NCI-H69 (cell line): ENCODE results near the gene FBXO22.
"Not testable (repeated sequence)": the region's sequence is repeated elsewhere in the genome, so short reads cannot be mapped to it uniquely, and the experiment has no call there.

Experiments used
- DNase-seq: peaks from one replicate; lab custom pipeline; 2025; lab: John Stamatoyannopoulos, UW

Gene FBXO22

DNA sequence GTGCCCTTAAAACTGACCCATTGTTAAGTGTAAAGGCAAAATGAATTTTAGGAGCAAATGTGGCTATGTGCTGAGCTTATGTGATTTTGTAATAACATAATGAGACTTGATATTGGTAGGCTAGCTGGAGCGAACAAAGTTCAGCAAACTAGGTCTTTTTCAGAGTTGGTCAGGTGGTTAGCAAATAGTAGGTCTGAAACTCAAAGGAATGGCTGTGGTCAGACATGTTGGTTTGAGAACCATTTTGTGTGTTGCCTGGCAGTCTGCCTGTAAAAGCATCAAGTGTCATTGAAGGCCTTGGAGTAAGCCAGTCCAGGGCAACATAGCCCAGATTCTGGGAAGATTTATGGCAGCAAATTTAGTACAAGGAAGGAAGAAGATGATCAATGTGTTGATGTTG is 16.4 kb downstream of the FBXO22 start:
- DNase-seq = no peak

GRCh38 chr15:75921732-75922703 is 18.3 kb downstream of the FBXO22 start:
- peak; percentile 43 for DNase-seq

DNA sequence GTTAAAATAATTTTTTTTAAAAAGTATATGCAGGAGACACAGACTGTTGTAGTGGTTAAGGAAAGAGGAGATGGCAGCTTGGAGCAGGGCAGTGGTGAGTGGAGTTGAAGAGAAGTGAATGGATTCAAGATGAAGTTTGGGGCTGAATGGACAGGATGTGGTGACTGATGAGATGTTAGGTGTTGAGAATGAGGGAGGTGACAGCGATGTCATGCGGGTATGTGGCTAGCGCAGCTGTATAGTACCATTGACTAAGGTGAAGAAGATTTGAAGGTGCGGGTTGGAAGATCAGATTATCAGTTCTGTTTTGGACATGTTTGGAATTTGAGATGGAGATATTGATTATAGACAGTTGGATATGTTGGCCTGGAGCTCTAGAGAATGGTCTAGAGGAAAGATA is 20.1 kb downstream of the FBXO22 start:
- DNase-seq = no peak

DNA sequence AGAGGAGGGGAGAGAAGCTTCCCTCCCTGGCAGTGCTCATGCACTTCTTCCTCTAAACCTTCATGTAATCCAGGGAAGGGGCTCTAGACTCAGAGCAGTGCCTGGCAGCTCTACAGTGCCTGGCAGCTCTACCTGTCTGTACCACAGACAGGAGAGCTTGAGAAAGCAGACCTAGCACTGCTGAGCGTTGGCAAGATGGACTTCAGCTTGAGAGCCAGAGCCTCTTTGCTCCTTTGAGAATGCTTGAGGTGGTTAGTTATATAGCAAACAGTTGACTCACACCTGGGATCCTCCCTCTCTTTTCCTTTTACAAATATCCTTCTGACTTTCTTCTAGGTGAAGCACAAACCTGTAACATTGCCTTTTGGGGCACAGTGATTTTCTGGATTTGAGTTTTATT is 20.9 kb downstream of the FBXO22 start:
- no peak for DNase-seq

GRCh38 chr15:75925440-75925839 is 21.8 kb downstream of the FBXO22 start:
- no peak for DNase-seq

GRCh38 chr15:75926931-75927330 is 23.3 kb downstream of the FBXO22 start:
- no peak for DNase-seq

GRCh38 chr15:75927601-75928000 is 23.9 kb downstream of the FBXO22 start:
- no peak for DNase-seq

- peak; percentile 5 for DNase-seq
These were observed 25.3 kb downstream of the FBXO22 start for GRCh38 chr15:75928680-75929608.

GRCh38 chr15:75929799-75930565 is 26.3 kb downstream of the FBXO22 start:
- DNase-seq = peak; percentile 70

- DNase-seq = no peak
These were observed 27.2 kb downstream of the FBXO22 start for GRCh38 chr15:75930866-75931265.

DNA sequence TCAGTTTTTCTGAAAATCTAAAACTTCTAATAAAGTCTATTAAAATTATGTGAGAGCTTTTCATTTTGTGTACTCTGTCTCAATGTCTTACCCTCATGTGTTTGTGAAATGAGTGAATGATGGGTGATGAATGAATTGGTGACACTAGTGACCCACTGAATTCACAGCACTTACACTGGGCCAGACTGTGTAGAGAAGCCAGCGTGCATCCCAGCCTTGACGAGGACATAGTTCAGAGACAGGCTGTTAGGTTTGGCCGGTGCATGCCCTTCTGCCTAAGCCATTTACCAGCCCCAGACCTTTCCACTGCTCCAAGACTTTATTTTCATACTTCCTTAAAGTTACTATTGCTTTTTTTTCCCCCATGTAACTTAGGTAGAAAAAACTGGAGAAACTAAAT is 38.8 kb downstream of the FBXO22 start:
- DNase-seq = no peak

DNA sequence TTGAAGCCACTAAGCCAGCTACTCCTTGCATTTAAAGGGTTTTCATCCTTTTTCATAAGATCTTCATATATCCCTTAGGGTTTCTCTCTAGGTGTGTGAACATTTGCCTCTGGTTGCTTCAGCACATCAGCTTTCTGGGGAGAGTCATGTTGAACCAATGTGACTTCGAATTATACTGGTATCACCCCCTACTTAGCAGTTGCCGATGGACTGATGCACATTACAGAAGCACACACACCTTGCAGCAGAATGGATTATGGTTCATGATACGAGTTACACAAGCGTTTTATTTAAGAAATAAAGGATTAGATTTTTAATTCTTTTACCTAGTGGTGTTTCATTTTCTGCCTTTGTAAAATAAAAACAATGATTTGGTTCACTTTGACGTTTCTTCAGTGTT is 39.6 kb downstream of the FBXO22 start:
- DNase-seq = no peak

DNA sequence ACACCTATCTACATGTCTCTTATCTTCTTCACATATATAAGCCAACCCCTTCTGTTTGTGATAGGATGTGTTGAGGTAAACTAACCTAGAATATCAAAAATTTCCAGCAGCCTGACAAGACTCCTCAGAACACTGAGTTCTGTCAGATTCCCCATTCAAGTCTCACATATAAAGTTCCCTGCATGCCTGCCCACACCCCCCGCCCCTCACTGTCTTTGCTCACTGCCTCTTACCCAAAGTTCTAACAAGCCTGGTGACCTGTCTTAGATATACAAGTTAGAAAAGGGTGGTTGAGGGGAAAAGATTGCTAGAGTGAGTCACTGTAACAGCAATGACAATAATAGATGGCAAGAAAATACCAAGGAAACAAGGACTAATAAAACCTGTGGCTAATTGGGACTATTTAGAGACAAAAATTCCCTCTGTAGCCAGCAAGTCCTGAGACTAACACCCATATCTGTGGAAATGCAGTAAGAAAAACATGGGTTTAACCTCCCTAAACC is 40.1 kb downstream of the FBXO22 start:
- no peak for DNase-seq

- DNase-seq = no peak
These were observed 42.3 kb downstream of the FBXO22 start for GRCh38 chr15:75945953-75946352.

DNA sequence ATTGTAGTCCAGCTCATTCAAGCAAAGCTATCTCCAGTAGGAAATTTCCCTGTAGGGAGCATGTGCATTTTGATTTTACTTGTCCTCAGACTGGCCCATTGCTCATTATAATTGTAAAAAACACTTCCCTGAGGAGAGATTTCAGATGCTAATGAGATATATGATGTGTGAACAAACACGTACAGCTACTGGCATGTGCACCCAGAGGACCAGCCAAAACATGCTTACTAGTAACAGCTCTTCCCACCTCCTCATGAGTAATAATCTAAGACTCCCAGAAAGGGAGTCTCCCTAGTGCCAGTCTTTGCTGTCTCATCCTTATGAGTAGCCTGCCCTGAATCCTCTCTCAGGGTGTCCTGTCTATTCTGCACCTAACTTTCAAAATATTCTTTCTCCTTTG is 43.4 kb downstream of the FBXO22 start:
- no peak for DNase-seq

GRCh38 chr15:75948761-75949296 is 45.2 kb downstream of the FBXO22 start:
- DNase-seq = no peak

- no peak for DNase-seq
These were observed 48.8 kb downstream of the FBXO22 start for GRCh38 chr15:75952525-75952924.

- DNase-seq = no peak
These were observed 52.0 kb downstream of the FBXO22 start for GRCh38 chr15:75955720-75956119.

- peak; percentile 33 for DNase-seq
These were observed 57.7 kb downstream of the FBXO22 start for GRCh38 chr15:75961331-75961730.

DNA sequence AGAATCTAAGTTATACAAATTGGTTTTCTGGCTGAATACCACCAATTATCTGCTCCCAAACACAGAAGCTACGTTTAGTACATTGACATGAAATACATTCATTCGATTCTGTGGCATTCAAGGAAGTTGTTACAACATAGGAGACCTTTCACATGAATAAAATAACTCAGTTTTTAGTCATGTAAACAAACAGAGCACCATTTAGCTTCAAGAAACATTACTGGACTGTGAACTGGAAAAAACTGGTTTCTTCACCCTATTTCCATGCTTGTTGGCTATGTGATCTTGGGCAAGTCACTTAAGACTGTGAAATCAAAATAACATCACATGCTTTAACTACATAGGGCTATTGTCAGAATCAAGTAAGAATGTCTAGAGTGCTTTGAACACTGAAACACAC is 62.4 kb downstream of the FBXO22 start:
- no peak for DNase-seq

DNA sequence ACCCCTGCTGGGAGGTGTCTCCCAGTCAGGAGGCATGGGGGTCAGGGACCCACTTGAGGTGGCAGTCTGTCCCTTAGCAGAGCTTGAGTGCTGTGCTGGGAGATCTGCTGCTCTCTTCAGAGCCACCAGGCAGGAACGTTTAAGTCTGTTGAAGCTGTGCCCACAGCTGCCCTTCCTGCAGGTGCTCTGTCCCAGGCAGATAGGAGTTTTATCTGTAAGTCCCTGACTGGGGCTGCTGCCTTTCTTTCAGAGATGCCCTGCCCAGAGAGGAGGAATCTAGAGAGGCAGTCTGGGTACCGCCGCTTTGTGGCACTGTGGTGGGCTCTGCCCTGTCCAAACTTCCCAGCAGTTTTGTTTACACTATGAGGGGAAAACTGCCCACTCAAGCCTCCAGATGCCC is 73.1 kb downstream of the FBXO22 start:
- not testable (repeated sequence) for DNase-seq
